GM12865 (cell line): Measurements from ENCODE around the gene SF3B4.
A peak's percentile ranks its signal among the peaks of the same experiment; 100 is the strongest.
"Not testable (repeated sequence)": the region's sequence is repeated elsewhere in the genome, so short reads cannot be mapped to it uniquely, and the experiment has no call there.

Experiments used
- DNase-seq: peaks from one replicate; pipeline ENCODE4 v3.0.0; 2010; ENCODE audit warnings: low read depth
- H3K4me3 ChIP-seq: 2 replicates; pipeline ENCODE4 v1.5.1; 2011; ENCODE audit warnings: mild to moderate bottlenecking, low read depth, low read length, control low read depth
- TF ChIP-seq, protein P1 (sequence below): IDR thresholded peaks from 2 replicates; pipeline ENCODE4 v1.5.1; 2011; ENCODE audit warnings: low read length, control low read depth, low read depth, inconsistent platforms; ENCODE audit not compliant: insufficient read depth; ENCODE audit errors: missing control alignments

The SF3B4 gene

DNA sequence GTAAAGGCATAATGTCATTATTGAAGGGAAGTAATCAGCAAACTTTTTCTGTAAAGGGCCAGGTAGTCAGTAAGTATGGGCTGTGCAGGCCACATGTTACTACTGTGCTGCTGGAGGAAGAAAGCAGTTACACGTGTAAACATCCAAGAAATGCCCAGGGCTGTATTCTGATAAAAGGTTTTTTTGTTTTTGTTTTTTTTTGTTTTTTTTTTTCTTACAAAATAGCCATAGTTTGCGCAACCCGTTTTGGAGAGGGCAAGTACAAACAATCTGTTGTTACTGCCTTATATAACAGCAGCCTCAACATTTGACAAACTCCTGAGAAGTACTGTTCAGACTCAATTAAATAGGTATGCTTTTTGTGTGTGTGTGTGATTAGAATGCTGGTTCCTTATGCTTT, 35.8 kb upstream of the SF3B4 start:
- TF ChIP-seq, protein P1, sequence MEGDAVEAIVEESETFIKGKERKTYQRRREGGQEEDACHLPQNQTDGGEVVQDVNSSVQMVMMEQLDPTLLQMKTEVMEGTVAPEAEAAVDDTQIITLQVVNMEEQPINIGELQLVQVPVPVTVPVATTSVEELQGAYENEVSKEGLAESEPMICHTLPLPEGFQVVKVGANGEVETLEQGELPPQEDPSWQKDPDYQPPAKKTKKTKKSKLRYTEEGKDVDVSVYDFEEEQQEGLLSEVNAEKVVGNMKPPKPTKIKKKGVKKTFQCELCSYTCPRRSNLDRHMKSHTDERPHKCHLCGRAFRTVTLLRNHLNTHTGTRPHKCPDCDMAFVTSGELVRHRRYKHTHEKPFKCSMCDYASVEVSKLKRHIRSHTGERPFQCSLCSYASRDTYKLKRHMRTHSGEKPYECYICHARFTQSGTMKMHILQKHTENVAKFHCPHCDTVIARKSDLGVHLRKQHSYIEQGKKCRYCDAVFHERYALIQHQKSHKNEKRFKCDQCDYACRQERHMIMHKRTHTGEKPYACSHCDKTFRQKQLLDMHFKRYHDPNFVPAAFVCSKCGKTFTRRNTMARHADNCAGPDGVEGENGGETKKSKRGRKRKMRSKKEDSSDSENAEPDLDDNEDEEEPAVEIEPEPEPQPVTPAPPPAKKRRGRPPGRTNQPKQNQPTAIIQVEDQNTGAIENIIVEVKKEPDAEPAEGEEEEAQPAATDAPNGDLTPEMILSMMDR, result no peak
- DNase-seq, result no peak
- H3K4me3 ChIP-seq, result no peak overlapping the region

DNA sequence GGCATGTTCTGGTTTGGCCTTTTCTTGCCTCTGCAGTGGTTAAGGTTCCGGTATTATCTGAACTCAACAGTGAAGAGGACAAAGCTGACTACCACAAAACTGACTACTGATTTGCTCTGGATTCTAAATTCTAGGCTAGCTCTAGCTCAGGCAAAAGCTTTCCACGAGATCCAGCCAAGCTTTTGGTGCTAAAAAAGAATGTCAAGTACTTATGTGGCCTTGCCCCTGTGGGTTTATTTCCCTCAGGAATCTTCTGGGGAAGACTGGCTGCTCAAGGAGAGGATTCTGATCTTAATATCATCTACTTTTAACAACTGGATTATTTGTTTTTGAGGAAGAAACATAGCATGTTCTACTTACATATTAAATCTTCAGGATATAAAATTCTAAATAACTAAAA, 35.1 kb upstream of the SF3B4 start:
- no peak overlapping the region for H3K4me3 ChIP-seq
- DNase-seq, result no peak
- TF ChIP-seq, protein P1, result no peak

DNA sequence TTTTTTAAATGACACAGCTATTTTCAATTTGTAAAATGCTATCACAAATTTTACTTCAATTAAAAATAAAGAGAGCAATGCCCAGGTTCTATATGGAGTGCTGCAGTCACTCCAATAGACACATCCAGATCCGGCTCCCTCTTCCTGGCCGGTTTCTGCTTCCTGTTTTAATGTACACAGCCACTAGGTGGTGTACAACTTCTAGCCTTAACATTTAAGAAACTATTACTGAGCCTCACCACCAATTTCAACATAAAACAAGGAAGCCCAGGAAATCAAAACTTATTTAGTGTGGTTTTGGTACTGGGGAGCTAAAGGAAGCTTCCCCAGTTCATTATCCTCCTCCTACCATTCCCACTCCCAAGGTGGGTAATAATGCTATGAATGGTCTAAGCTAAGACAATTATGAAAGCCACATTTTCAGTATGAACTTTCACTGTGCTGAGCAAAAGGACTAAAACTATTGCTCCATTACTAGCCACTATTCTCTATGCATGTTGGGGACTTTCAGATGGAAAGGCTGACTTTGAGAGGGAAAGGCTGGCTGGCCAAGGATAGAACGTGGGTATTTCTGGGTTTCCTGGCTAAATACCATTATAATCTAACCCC, 34.5 kb upstream of the SF3B4 start:
- TF ChIP-seq, protein P1, result peak; percentile 59
- no peak overlapping the region for H3K4me3 ChIP-seq
- DNase-seq, result peak; percentile 81

DNA sequence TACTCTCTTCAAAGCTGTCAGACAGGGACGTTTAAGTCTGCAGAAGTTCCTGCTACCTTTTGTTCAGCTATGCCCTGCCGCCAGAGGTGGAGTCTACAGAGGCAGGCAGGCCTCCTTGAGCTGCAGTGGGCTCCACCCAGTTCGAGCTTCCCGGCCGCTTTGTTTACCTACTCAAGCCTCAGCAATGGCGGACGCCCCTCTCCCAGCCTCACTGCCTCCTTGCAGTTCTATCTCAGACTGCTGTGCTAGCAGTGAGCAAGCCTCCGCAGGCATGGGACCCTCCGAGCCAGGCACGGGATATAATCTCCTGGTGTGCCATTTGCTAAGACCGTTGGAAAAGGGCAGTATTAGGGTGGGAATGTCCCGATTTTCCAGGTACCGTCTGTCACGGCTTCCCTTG, 29.9 kb upstream of the SF3B4 start:
- H3K4me3 ChIP-seq, result not testable (repeated sequence)

DNA sequence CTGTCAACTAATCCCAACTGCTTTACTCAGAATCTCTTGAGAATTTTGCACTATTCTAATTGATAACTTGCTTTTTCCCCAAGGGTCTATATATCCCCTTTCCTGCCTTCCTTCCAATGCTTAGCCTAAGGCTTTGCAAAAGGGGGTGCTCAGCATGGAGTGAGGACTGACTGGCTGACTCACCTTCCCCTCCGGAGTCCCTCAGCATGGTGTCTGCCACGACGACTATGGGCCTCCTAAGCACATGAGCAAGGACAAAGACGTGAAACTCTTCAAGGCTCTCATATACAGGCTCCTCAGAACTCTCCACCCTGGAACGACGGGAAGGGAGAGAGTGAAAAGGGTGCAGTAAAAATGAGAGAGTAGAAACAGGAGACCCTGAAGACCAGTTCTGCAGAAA, 22.3 kb upstream of the SF3B4 start:
- no peak overlapping the region for H3K4me3 ChIP-seq
- TF ChIP-seq, protein P1, result no peak
- no peak for DNase-seq

More for the DNA sequence above, 29.9 kb upstream of the SF3B4 start:
- DNase-seq, result not testable (repeated sequence)

DNA sequence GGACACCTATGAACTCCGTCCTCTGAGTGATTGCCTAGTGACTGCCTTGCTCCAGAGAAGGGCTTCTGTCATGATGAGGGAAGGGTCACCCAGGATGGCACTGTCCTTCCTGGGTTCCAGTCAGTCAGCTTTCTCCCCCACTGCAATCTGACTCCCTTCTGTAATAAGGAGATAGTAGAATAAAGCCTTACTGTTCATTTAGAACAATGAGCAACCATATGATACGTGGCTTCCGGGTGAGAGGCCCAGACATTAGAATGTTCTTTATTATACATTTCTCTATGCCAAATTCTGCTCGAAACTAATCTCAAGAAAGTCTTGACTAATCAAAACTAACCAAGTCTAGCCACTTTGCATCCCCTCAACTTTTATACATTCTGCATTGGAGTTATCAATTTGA, 17.6 kb upstream of the SF3B4 start:
- TF ChIP-seq, protein P1, result no peak
- H3K4me3 ChIP-seq, result no peak overlapping the region
- DNase-seq, result no peak

DNA sequence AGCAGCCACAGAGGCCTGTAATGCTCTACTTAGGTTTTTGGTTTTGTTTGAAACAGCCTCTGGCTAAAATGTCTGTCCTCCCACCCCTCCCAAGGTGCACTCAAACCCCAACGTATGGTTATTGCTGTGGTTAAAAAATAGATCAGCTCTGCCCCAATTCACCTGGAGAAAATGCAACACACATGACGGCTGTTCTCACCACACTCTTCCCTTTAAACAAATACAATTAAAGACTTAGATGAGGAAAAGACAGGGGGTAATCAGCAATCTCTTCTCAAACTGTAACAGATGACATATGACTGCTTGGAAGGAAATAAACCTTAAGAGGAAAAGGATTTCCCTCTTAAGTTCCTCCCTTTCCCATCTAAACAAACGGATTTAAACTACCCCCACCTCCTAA, 15.3 kb upstream of the SF3B4 start:
- no peak for DNase-seq

More for the DNA sequence above, 15.3 kb upstream of the SF3B4 start:
- H3K4me3 ChIP-seq, result no peak overlapping the region
- TF ChIP-seq, protein P1, result no peak
